ENCODE results near the gene MAP4K4.

The MAP4K4 gene

DNA sequence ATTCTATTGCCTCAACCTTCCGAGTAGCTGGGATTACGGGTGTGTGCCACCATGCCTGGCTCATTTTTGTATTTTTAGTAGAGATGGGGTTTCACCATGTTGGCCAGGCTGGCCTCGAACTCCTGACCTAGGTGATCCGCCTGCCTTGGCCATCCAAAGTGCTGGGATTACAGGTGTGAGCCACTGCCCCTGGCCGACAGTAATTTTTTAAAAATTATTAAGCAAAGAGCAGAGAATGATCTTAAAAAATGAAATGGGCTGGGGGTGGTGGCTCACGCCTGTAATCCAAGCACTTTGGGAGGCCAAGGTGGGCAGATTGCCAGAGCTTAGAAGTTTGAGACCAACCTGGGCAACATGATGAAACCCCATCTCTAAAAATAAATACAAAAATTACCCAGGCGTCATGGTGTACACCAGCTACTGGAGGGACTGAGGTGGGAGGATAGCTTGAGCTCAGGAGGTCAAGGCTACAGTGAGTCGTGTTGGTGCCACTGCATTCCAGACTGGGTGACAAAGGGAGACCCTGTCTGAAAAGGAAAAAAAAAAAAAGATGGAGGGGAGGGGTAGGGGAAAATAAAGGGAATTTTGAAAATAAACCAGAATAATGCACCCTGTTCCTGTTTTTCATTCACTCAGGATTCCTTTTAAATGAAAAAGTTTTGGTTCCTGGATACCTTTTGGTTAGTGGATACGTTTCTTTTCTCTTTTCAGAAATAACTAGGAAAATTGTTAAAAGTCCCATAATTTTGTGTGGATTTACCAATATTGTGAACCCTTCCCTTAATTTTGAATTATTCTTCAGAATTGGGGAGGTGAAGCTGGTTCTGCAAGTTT is 33.9 kb downstream of the MAP4K4 start:
- TF ChIP-seq JUND (IDR thresholded peaks at IDR 0.05; ENCODE audit: low read depth): no peak
- DNase-seq (ENCODE audit: low read depth in 1 of 2, low spot score in 1 of 2): no peak
- in situ Hi-C loops (cut with HindIII; ENCODE audit: low pct_unique_long_range_greater_than_20kb, low sequenced_read_pairs): no loop called here

DNA sequence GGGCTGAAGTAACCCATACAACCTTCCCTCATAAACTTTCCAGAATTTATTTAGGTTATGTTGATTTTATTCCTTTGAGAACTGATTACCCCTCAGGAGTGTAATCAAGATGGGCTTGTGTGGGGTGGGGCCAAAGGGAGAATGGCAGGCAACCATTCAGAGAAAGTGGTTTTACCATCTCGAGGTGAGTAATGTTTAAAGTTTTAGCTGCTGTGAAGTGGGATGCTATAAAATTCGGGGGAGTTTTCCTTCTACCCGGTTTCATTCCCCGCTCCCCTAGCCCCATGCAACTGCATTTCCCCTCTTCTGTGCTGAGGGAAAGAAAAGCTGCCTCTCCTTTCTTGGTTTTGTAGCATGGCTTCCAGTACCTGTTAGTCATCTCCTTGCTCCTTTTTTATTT is 34.7 kb downstream of the MAP4K4 start:
- no peak for DNase-seq (ENCODE audit: low read depth in 1 of 2, low spot score in 1 of 2)
- TF ChIP-seq JUND (IDR thresholded peaks at IDR 0.05; ENCODE audit: low read depth): no peak
- in situ Hi-C loops (cut with HindIII; ENCODE audit: low pct_unique_long_range_greater_than_20kb, low sequenced_read_pairs): no loop called here

GRCh38 chr2:101732773-101733256 is 35.3 kb downstream of the MAP4K4 start:
- no peak for DNase-seq (ENCODE audit: low read depth in 1 of 2, low spot score in 1 of 2)
- TF ChIP-seq JUND (IDR thresholded peaks at IDR 0.05; ENCODE audit: low read depth): no peak
- in situ Hi-C loops (cut with HindIII; ENCODE audit: low pct_unique_long_range_greater_than_20kb, low sequenced_read_pairs): no loop called here

GRCh38 chr2:101733257-101733993 is 35.9 kb downstream of the MAP4K4 start:
- TF ChIP-seq JUND (IDR thresholded peaks at IDR 0.05; ENCODE audit: low read depth): no peak
- in situ Hi-C loops (cut with HindIII; ENCODE audit: low pct_unique_long_range_greater_than_20kb, low sequenced_read_pairs): no loop called here
- no peak for DNase-seq (ENCODE audit: low read depth in 1 of 2, low spot score in 1 of 2)

DNA sequence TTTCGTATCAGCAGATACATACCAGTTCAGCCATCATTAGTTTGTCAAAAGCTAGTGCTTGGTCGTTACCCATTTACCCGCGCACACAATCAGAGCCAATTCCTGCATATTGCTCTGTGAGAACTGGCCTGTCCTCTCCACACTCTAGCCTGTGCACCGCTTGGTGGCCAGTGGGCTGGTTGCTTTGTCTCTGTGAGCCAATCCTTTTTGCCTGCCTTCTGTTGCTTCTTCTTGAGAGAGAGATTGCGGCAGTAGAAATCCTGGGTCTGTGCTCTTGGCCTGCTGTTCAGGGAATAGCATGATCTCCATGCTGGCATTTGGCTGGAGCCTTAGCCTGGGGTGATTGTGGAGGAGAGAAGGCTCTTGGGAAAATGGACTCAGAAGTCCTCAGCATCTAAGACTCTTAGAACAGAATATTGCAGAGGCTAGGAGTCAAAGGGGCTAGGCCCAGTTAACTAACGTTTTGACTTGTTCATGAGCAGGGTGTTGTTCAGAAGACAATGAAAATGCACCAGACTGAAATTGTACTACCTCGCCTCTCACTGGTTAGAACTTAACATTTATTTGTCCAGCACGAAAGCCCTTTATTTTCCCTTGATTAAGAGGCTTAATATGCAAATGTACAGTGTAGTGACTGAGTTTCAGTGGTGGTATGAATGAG is 37.1 kb downstream of the MAP4K4 start:
- in situ Hi-C loops (cut with HindIII; ENCODE audit: low pct_unique_long_range_greater_than_20kb, low sequenced_read_pairs): no loop called here
- no peak for TF ChIP-seq JUND (IDR thresholded peaks at IDR 0.05; ENCODE audit: low read depth)
- DNase-seq (ENCODE audit: low read depth in 1 of 2, low spot score in 1 of 2): no peak

DNA sequence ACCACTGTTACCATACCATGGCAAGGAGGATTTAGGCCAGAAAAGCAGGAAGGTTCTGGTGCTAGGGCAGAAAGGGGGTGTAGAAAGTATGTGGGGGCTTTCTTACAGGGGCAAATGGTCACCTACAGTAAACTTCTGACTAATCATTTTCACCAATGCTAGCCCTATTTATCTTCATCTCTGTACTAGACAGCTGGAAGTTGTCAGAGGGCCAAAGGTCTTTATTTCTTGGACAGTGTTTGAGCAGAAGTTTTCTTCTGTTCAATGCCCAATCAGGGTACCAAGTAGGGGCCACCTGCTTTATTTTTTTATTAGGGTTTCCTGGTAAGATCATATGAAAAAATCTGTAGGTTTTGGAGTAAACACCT is 37.6 kb downstream of the MAP4K4 start:
- no peak for DNase-seq (ENCODE audit: low read depth in 1 of 2, low spot score in 1 of 2)
- TF ChIP-seq JUND (IDR thresholded peaks at IDR 0.05; ENCODE audit: low read depth): no peak
- in situ Hi-C loops (cut with HindIII; ENCODE audit: low pct_unique_long_range_greater_than_20kb, low sequenced_read_pairs): no loop called here

GRCh38 chr2:101736233-101736632 is 38.7 kb downstream of the MAP4K4 start:
- no peak for TF ChIP-seq JUND (IDR thresholded peaks at IDR 0.05; ENCODE audit: low read depth)
- in situ Hi-C loops (cut with HindIII; ENCODE audit: low pct_unique_long_range_greater_than_20kb, low sequenced_read_pairs): no loop called here
- no peak for DNase-seq (ENCODE audit: low read depth in 1 of 2, low spot score in 1 of 2)

DNA sequence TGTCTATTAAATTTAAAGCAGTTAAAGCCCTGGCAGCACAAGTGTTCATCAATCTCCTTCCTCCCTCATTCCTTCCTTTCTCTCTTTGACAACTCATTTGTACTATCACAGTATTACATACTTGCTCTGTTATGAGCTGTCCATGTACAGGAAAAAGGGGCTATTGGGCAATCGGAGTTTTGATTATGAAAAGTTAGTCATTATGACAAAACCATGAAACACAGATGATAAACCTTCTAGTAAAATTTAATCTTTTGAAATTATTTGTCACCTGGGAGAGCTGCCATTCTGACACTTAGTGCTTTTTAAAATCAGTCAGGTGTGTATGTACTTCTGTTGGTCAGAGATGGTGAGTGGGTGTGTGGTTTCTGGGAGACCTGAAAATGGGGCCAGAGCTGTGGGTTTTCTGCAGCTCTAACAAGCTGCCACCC is 39.4 kb downstream of the MAP4K4 start:
- in situ Hi-C loops (cut with HindIII; ENCODE audit: low pct_unique_long_range_greater_than_20kb, low sequenced_read_pairs): no loop called here
- no peak for TF ChIP-seq JUND (IDR thresholded peaks at IDR 0.05; ENCODE audit: low read depth)
- no peak for DNase-seq (ENCODE audit: low read depth in 1 of 2, low spot score in 1 of 2)

DNA sequence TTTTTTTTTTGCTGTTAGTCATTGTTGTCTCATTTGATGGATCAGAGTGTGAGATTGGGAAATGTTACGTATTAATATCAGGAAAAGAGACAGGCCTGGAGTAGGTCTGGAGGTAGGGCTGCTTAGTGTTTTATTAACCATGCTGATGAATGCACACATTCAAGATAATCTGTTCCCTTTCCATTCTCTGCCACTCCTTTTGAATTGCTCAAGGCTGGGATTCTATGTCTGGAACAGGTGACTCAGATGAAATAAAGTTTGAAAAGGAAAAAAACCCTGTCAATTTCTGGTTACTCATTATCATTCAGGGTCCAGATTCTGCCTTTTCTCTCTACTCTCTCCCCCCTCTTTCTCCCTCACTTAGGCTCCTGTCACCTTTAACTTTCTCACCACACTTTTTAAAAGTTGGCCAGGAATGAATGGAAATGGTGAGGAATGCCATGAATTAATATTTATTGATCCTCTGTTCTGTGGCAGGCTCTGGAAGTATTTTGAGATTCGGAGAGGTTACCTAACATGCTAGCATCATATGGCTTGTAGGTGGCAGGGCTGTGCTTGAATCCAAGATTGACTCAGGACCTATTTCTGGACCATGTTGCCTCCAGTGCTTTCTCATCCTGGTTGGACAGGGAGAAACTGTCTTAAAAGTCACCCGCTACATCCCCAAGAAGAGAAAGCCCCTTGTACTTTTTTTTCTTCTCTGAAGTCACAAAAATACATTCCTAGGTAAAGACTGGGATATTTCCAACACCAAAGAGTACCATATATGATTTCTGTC is 40.2 kb downstream of the MAP4K4 start:
- DNase-seq (ENCODE audit: low read depth in 1 of 2, low spot score in 1 of 2): no peak
- no peak for TF ChIP-seq JUND (IDR thresholded peaks at IDR 0.05; ENCODE audit: low read depth)
- in situ Hi-C loops (cut with HindIII; ENCODE audit: low pct_unique_long_range_greater_than_20kb, low sequenced_read_pairs): no loop called here

GRCh38 chr2:101738649-101739048 is 41.1 kb downstream of the MAP4K4 start:
- in situ Hi-C loops (cut with HindIII; ENCODE audit: low pct_unique_long_range_greater_than_20kb, low sequenced_read_pairs): no loop called here
- TF ChIP-seq JUND (IDR thresholded peaks at IDR 0.05; ENCODE audit: low read depth): no peak
- DNase-seq (ENCODE audit: low read depth in 1 of 2, low spot score in 1 of 2): no peak

- no peak for DNase-seq (ENCODE audit: low read depth in 1 of 2, low spot score in 1 of 2)
- TF ChIP-seq JUND (IDR thresholded peaks at IDR 0.05; ENCODE audit: low read depth): no peak
- in situ Hi-C loops (cut with HindIII; ENCODE audit: low pct_unique_long_range_greater_than_20kb, low sequenced_read_pairs): no loop called here
Observed at GRCh38 chr2:101740555-101740964, 43.1 kb downstream of the MAP4K4 start.

Data from T47D (cell line).